IgD-negative memory B cell (primary cell): Measurements from ENCODE around the gene SRPK3. TPM values are rescaled to one million over a fixed set of nuclear protein-coding genes. Genes with fewer than 3 reads are reported as not detected.
"Not testable (repeated sequence)": the region's sequence is repeated elsewhere in the genome, so short reads cannot be mapped to it uniquely, and the experiment has no call there.

Source experiments
- H3K27ac Mint-ChIP-seq, 3 donors: one replicate each; pipeline ENCODE4 v1.8.0; 2020 to 2022; ENCODE audit warnings: mild to moderate bottlenecking in 3 of 3, mixed read lengths in 3 of 3, moderate library complexity in 1 of 3
- H3K27me3 Mint-ChIP-seq: one replicate; pipeline ENCODE4 v1.8.0; 2021; ENCODE audit warnings: mixed read lengths
- H3K36me3 Mint-ChIP-seq: one replicate; pipeline ENCODE4 v1.8.0; 2020; ENCODE audit warnings: mild to moderate bottlenecking, mixed read lengths
- H3K4me1 Mint-ChIP-seq, 3 donors: one replicate each; pipeline ENCODE4 v1.8.0; 2020 to 2022; ENCODE audit warnings: mixed read lengths in 3 of 3, mild to moderate bottlenecking in 1 of 3
- H3K4me3 Mint-ChIP-seq, 4 donors: one replicate each; pipeline ENCODE4 v1.8.0; 2020 to 2022; ENCODE audit warnings: mild to moderate bottlenecking in 4 of 4, mixed read lengths in 4 of 4, moderate library complexity in 3 of 4
- H3K9me3 Mint-ChIP-seq, 3 donors: one replicate each; pipeline ENCODE4 v1.8.0; 2020 to 2021; ENCODE audit warnings: mixed read lengths in 3 of 3, mild to moderate bottlenecking in 1 of 3
- polyA plus RNA-seq: library from polyadenylated mRNA; unstranded; fragments of 300-500 nt; fragmentation: Illumina TruSeq; gene quantifications from one replicate; pipeline ENCODE4 v1.2.3, GENCODE V29; 2021

SRPK3 gene
- polyA plus RNA-seq, 1 donor from 2014 or later: not detected

GRCh38 chrX:153741446-153741845 lies 39.4 kb upstream of the SRPK3 start:
- no peak overlapping the region for H3K27ac Mint-ChIP-seq

GRCh38 chrX:153742111-153742510 lies 38.7 kb upstream of the SRPK3 start:
- not testable (repeated sequence) for H3K27me3 Mint-ChIP-seq, H3K9me3 Mint-ChIP-seq, H3K36me3 Mint-ChIP-seq
- H3K27ac Mint-ChIP-seq: peak overlapping the region in 1 of 3 donors; percentile 67
- H3K4me1 Mint-ChIP-seq: peaks cover 3 to 15% (median 12%) of the 10 kb centered on the region in 3 donors
- H3K4me3 Mint-ChIP-seq: peak overlapping the region in 2 of 4 donors; percentile 9 to 27

More at GRCh38 chrX:153741446-153741845, 39.4 kb upstream of the SRPK3 start:
- H3K9me3 Mint-ChIP-seq: no peaks in the 10 kb centered on the region
- H3K4me3 Mint-ChIP-seq: peak overlapping the region in 1 of 4 donors; percentile 12
- H3K4me1 Mint-ChIP-seq: peaks cover 3 to 15% (median 12%) of the 10 kb centered on the region in 3 donors
- H3K27me3 Mint-ChIP-seq: peaks cover 4% of the 10 kb centered on the region
- no peaks in the 10 kb centered on the region for H3K36me3 Mint-ChIP-seq

DNA sequence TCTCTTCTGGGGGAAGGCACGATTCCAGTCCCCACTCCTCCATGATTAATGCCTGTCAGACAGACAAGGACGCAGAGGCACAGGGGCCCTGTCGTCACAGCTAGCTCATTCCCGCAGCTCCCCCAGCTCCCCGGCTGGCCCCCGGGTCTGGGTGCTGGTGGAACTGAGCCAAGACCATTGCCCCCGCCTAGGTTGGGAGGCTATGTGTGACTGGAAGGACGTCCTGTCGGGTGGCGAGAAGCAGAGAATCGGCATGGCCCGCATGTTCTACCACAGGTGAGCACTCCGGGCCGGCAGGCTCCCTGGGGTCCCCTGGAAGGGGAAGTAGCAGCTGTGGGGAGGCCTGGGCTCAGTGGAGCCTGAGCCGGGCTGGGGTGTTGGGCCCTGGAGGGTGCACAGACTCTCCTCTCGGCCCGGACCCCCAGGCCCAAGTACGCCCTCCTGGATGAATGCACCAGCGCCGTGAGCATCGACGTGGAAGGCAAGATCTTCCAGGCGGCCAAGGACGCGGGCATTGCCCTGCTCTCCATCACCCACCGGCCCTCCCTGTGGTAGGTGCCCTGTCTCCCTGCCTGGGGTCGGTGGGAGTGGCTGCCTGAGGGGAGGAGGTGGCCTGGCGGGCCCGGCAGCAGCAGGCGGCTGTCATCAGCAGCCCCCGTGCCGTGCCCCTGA lies 37.9 kb upstream of the SRPK3 start:
- peaks cover 3 to 15% (median 13%) of the 10 kb centered on the region in 3 donors for H3K4me1 Mint-ChIP-seq
- not testable (repeated sequence) for H3K36me3 Mint-ChIP-seq, H3K9me3 Mint-ChIP-seq, H3K27me3 Mint-ChIP-seq
- H3K27ac Mint-ChIP-seq: peak overlapping the region in 1 of 3 donors; percentile 67
- H3K4me3 Mint-ChIP-seq: peak overlapping the region in 1 of 4 donors; percentile 52

- peaks cover 3 to 15% (median 13%) of the 10 kb centered on the region in 3 donors for H3K4me1 Mint-ChIP-seq
- not testable (repeated sequence) for H3K9me3 Mint-ChIP-seq, H3K27ac Mint-ChIP-seq, H3K4me3 Mint-ChIP-seq, H3K36me3 Mint-ChIP-seq, H3K27me3 Mint-ChIP-seq
These were observed 37.2 kb upstream of the SRPK3 start for GRCh38 chrX:153743468-153744209.

- Mint-ChIP-seq H3K4me1 (peaks cover 3 to 15% (median 14%) of the 10 kb centered on the region in 3 donors), H3K4me3 (peak overlapping the region in 1 of 4 donors; percentile 17)
These were observed 36.4 kb upstream of the SRPK3 start for GRCh38 chrX:153744210-153745066.

GRCh38 chrX:153745067-153745433 lies 35.8 kb upstream of the SRPK3 start:
- Mint-ChIP-seq H3K4me1 (peaks cover 3 to 19% (median 18%) of the 10 kb centered on the region in 3 donors), H3K4me3 (peak overlapping the region in 3 of 4 donors; percentile 17 to 76 (median 39))
- H3K27me3 Mint-ChIP-seq, H3K27ac Mint-ChIP-seq, H3K36me3 Mint-ChIP-seq, H3K9me3 Mint-ChIP-seq: not testable (repeated sequence)

More at GRCh38 chrX:153744210-153745066, 36.4 kb upstream of the SRPK3 start:
- Mint-ChIP-seq H3K36me3 (no peaks in the 10 kb centered on the region), H3K27me3 (peaks cover 4% of the 10 kb centered on the region), H3K9me3 (no peaks in the 10 kb centered on the region), H3K27ac (no peak overlapping the region)

GRCh38 chrX:153746359-153746758 lies 34.5 kb upstream of the SRPK3 start:
- no peaks in the 10 kb centered on the region for H3K36me3 Mint-ChIP-seq
- peaks cover 0 to 2% (median 0%) of the 10 kb centered on the region in 3 donors for H3K9me3 Mint-ChIP-seq
- peaks cover 3 to 22% (median 17%) of the 10 kb centered on the region in 3 donors for H3K4me1 Mint-ChIP-seq
- H3K27ac Mint-ChIP-seq: peak overlapping the region in 1 of 3 donors; percentile 15
- H3K27me3 Mint-ChIP-seq: peaks cover 8% of the 10 kb centered on the region
- H3K4me3 Mint-ChIP-seq: no peak overlapping the region

- not testable (repeated sequence) for H3K9me3 Mint-ChIP-seq, H3K4me3 Mint-ChIP-seq, H3K27me3 Mint-ChIP-seq, H3K27ac Mint-ChIP-seq, H3K36me3 Mint-ChIP-seq
- peaks cover 3 to 21% (median 17%) of the 10 kb centered on the region in 3 donors for H3K4me1 Mint-ChIP-seq
These were observed 33.9 kb upstream of the SRPK3 start for GRCh38 chrX:153746991-153747390.

DNA sequence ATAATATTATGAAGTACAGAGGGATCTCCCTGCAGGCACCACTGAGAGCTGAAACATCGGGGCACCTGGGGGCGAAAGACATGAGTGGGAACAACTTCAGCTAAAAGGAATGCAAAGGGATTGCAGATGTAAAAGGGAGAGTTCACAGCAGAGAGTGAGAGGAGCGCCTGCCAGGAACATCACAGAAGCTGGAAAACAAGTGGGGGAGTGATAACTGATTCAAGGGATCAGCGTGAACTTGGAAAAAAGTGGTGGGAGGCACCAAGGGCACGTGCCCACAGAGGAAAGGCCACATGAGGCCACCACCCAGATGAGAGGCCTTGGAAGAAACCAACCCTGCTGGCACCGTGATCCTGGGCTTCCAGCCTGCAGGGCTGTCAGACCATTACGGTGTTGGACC lies 31.8 kb upstream of the SRPK3 start:
- H3K27ac Mint-ChIP-seq, H3K36me3 Mint-ChIP-seq, H3K27me3 Mint-ChIP-seq, H3K4me3 Mint-ChIP-seq, H3K9me3 Mint-ChIP-seq: not testable (repeated sequence)
- peaks cover 3 to 17% (median 16%) of the 10 kb centered on the region in 3 donors for H3K4me1 Mint-ChIP-seq

DNA sequence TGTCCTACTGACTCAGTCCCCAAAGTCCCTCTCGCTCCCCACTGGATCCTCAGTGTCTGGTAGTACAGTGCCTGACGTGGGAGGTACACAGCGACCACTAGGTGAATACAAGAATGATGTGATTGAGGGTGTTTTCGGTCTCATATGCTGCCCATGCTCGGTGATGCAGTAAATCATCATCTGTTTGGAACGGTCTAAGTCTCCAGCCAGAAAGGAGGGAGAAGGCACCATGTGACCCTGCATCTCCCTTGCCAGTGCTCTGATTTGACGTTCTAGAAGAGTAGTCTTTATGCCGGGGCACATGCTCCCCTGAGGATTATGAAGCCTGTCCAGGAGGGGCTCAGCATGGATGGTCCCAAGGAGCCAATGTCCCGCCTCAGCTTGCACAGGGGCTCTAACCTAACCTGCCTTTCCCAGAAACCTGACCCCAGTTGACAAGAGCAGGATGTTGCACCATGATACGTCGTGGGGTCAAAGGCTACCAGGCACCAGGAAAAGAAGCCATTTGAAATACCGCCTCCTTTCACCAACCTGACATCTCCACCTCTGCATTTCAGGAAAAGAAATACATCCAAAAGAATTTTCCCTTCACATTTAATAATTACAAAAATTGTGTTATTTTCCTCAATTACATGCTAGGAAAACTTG lies 30.6 kb upstream of the SRPK3 start:
- Mint-ChIP-seq H3K4me1 (peaks cover 2 to 12% (median 11%) of the 10 kb centered on the region in 3 donors), H3K4me3 (no peak overlapping the region), H3K27ac (peak overlapping the region in 1 of 3 donors; percentile 13), H3K27me3 (peaks cover 6% of the 10 kb centered on the region), H3K9me3 (peaks cover 0 to 2% (median 0%) of the 10 kb centered on the region in 3 donors), H3K36me3 (no peaks in the 10 kb centered on the region)

DNA sequence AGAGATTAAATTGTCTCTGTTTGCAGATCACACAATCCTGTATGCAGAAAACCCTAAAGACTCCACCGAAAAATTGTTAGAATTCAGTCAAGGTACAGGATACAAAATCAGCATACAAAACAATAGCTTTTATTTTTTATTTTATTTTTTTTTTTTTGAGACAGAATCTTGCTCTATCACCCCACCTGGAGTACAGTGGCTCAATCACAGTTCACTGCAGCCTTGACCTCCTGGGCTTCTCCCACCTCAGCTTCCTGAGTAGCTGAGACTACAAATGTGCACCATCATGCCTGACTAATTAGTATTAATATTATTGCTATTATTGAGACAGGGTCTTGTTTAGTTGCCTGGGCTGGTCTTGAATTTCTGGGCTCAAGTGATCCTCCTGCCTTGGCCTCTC lies 25.7 kb upstream of the SRPK3 start:
- H3K9me3 Mint-ChIP-seq: no peaks in the 10 kb centered on the region
- H3K4me3 Mint-ChIP-seq: no peak overlapping the region
- no peaks in the 10 kb centered on the region for H3K36me3 Mint-ChIP-seq
- H3K4me1 Mint-ChIP-seq: peaks cover 6 to 9% (median 6%) of the 10 kb centered on the region in 3 donors
- peaks cover 5% of the 10 kb centered on the region for H3K27me3 Mint-ChIP-seq
- no peak overlapping the region for H3K27ac Mint-ChIP-seq

GRCh38 chrX:153761863-153762262 lies 19.0 kb upstream of the SRPK3 start:
- Mint-ChIP-seq H3K27ac (no peak overlapping the region), H3K4me3 (no peak overlapping the region), H3K27me3 (peaks cover 2% of the 10 kb centered on the region), H3K9me3 (no peaks in the 10 kb centered on the region), H3K36me3 (no peaks in the 10 kb centered on the region), H3K4me1 (peaks cover 5 to 8% (median 6%) of the 10 kb centered on the region in 3 donors)

DNA sequence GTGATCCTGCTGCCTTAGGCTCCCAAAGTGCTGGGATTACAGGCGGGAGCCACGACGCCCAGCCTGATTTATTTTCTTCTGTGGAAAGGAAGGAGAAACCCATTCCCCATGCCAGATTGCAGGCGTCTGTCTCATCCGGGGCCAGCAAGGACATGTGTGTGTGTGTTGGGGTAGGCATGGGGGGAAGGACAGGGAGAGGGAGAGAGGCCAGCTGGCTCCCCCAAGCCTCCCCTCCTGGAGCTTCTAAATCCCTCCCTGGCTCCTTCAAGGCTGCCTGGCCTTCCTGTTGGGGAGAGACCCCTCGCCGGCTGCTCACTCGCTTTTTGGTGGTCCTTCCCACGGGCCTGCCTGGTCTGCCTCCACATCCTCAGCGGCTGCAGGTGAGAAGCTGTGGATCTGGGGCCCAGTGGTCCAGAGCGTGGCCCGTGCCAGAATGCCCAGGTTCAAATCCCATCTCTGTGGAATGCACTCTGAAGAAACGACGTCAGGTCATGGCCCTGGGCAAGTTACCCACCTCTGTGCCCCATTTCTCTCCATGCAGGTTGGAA lies 18.1 kb upstream of the SRPK3 start:
- Mint-ChIP-seq H3K36me3 (no peaks in the 10 kb centered on the region), H3K27me3 (peaks cover 2% of the 10 kb centered on the region), H3K4me3 (no peak overlapping the region), H3K27ac (no peak overlapping the region), H3K4me1 (peaks cover 5 to 7% (median 6%) of the 10 kb centered on the region in 3 donors), H3K9me3 (no peaks in the 10 kb centered on the region)

- Mint-ChIP-seq H3K36me3 (no peaks in the 10 kb centered on the region), H3K27ac (no peak overlapping the region), H3K9me3 (no peaks in the 10 kb centered on the region), H3K27me3 (peaks cover 2% of the 10 kb centered on the region), H3K4me1 (peaks cover 5 to 7% (median 5%) of the 10 kb centered on the region in 3 donors), H3K4me3 (peak overlapping the region in 1 of 4 donors; percentile 41)
These were observed 17.4 kb upstream of the SRPK3 start for GRCh38 chrX:153763298-153763932.
